Measurements from ENCODE around the gene SPSB2.

SPSB2 gene

GRCh38 chr12:6842075-6842474 is 31.0 kb downstream of the SPSB2 start:
- no peaks in the 10 kb centered on the region for H3K9me2 ChIP-seq (replicated peaks; ENCODE audit: low read depth, low read length)
- TF ChIP-seq CTCF (conservative IDR thresholded peaks at IDR 0.05; ENCODE audit: low read length) (no peak), EZH2phosphoT487 (IDR thresholded peaks at IDR 0.05; ENCODE audit: borderline replicate concordance) (no peak)
- H3K27me3 ChIP-seq (ENCODE audit: insufficient read depth, low read length, poor library complexity, severe bottlenecking) = no peaks in the 10 kb centered on the region
- H3K4me2 ChIP-seq (ENCODE audit: low read depth, low read length, poor library complexity, severe bottlenecking) = no peak overlapping the region
- H3K36me3 ChIP-seq (ENCODE audit: insufficient read depth, low read length) = peaks cover 21% of the 10 kb centered on the region; the same call in 1 of the 2 replicates
- H4K20me1 ChIP-seq (ENCODE audit: insufficient read depth, low read length, poor library complexity, severe bottlenecking) = no peaks in the 10 kb centered on the region
- no peak overlapping the region for H3K4me3 ChIP-seq (ENCODE audit: low read length, poor library complexity, severe bottlenecking)
- H3F3A ChIP-seq (ENCODE audit: low read depth) = no peaks in the 10 kb centered on the region
- H2AFZ ChIP-seq (ENCODE audit: low read length) = no peak overlapping the region
- peaks cover 5% of the 10 kb centered on the region for H3K4me1 ChIP-seq (ENCODE audit: insufficient read depth, low read length, poor library complexity, severe bottlenecking)
- peaks cover 7% of the 10 kb centered on the region; the same call in 1 of the 2 replicates for H3K79me2 ChIP-seq (ENCODE audit: insufficient read depth, low read length)
- no peak overlapping the region for H3K9ac ChIP-seq (ENCODE audit: low read depth, low read length, poor library complexity, severe bottlenecking)
- no peaks in the 10 kb centered on the region for H3K9me3 ChIP-seq (ENCODE audit: insufficient read depth, low read depth, low read length)

- TF ChIP-seq EZH2phosphoT487 (IDR thresholded peaks at IDR 0.05; ENCODE audit: borderline replicate concordance) = no peak
- H3K36me3 ChIP-seq (ENCODE audit: insufficient read depth, low read length) = peaks cover 9% of the 10 kb centered on the region; the same call in 1 of the 2 replicates
- no peaks in the 10 kb centered on the region for H3F3A ChIP-seq (ENCODE audit: low read depth)
- H2AFZ ChIP-seq (ENCODE audit: low read length) = no peak within 1 kb of the TSS
- H3K4me2 ChIP-seq (ENCODE audit: low read depth, low read length, poor library complexity, severe bottlenecking) = no peak within 1 kb of the TSS
- H3K4me1 ChIP-seq (ENCODE audit: insufficient read depth, low read length, poor library complexity, severe bottlenecking) = peaks cover 5% of the 10 kb centered on the region
- H3K9me2 ChIP-seq (replicated peaks; ENCODE audit: low read depth, low read length) = no peaks in the 10 kb centered on the region
- no peaks in the 10 kb centered on the region for H3K9me3 ChIP-seq (ENCODE audit: insufficient read depth, low read depth, low read length)
- no peaks in the 10 kb centered on the region for H4K20me1 ChIP-seq (ENCODE audit: insufficient read depth, low read length, poor library complexity, severe bottlenecking)
- H3K4me3 ChIP-seq (ENCODE audit: low read length, poor library complexity, severe bottlenecking) = no peak within 1 kb of the TSS
- H3K9ac ChIP-seq (ENCODE audit: low read depth, low read length, poor library complexity, severe bottlenecking) = no peak within 1 kb of the TSS
- H3K27me3 ChIP-seq (ENCODE audit: insufficient read depth, low read length, poor library complexity, severe bottlenecking) = no peaks in the 10 kb centered on the region
- H3K79me2 ChIP-seq (ENCODE audit: insufficient read depth, low read length) = no peaks in the 10 kb centered on the region
Measured at GRCh38 chr12:6840761-6841515, 32.2 kb downstream of the SPSB2 start, which contains the start of gene GNB3. GNB3 (plus strand) TSS chr12:6840925; CDS start chr12:6841288, 363 bp downstream.

- no peaks in the 10 kb centered on the region for H3K27me3 ChIP-seq (ENCODE audit: insufficient read depth, low read length, poor library complexity, severe bottlenecking)
- H2AFZ ChIP-seq (ENCODE audit: low read length) = no peak overlapping the region
- H3K9ac ChIP-seq (ENCODE audit: low read depth, low read length, poor library complexity, severe bottlenecking) = no peak overlapping the region
- no peak for TF ChIP-seq CTCF (conservative IDR thresholded peaks at IDR 0.05; ENCODE audit: low read length)
- TF ChIP-seq EZH2phosphoT487 (IDR thresholded peaks at IDR 0.05; ENCODE audit: borderline replicate concordance) = no peak
- H3K79me2 ChIP-seq (ENCODE audit: insufficient read depth, low read length) = no peaks in the 10 kb centered on the region
- no peaks in the 10 kb centered on the region for H3F3A ChIP-seq (ENCODE audit: low read depth)
- H3K9me3 ChIP-seq (ENCODE audit: insufficient read depth, low read depth, low read length) = no peaks in the 10 kb centered on the region
- H4K20me1 ChIP-seq (ENCODE audit: insufficient read depth, low read length, poor library complexity, severe bottlenecking) = no peaks in the 10 kb centered on the region
- H3K36me3 ChIP-seq (ENCODE audit: insufficient read depth, low read length) = peaks cover 6% of the 10 kb centered on the region; the same call in 1 of the 2 replicates
- no peak overlapping the region for H3K4me2 ChIP-seq (ENCODE audit: low read depth, low read length, poor library complexity, severe bottlenecking)
- no peaks in the 10 kb centered on the region for H3K9me2 ChIP-seq (replicated peaks; ENCODE audit: low read depth, low read length)
- no peak overlapping the region for H3K4me3 ChIP-seq (ENCODE audit: low read length, poor library complexity, severe bottlenecking)
- H3K4me1 ChIP-seq (ENCODE audit: insufficient read depth, low read length, poor library complexity, severe bottlenecking) = peaks cover 5% of the 10 kb centered on the region
Measured at GRCh38 chr12:6840330-6840729, 32.8 kb downstream of the SPSB2 start.
